Natural killer cell treated with Interleukin-12 subunit alpha and Interleukin-12 subunit beta and Interleukin-15 and Interleukin-18, amount 100 ng/mL, for 72 hours (primary cell): ENCODE results near the gene CELA2A. TPM values are rescaled to one million over a fixed set of nuclear protein-coding genes. Genes with fewer than 3 reads are reported as not detected.
A peak's percentile ranks its signal among the peaks of the same experiment; 100 is the strongest.
"Not testable (repeated sequence)": the region's sequence is repeated elsewhere in the genome, so short reads cannot be mapped to it uniquely, and the experiment has no call there.

Source experiments
- ATAC-seq, 2 donors: fragments of 150-1000 bp; cut with Tn5 transposase in 1 of 2; sonication (Bioruptor Pico), chemical (Tn5 transposase) in 1 of 2; 2 replicates each; pipeline ENCODE4 v1.10.0; 2021
- DNase-seq: peaks from one replicate; pipeline ENCODE4 v3.0.0; 2022; ENCODE audit warnings: low spot score
- H3K27ac Mint-ChIP-seq, 2 donors: 1 replicate in 1 of 2; 2 replicates in 1 of 2; pipeline ENCODE4 v1.8.0; 2022; ENCODE audit warnings: mixed read lengths in 2 of 2, mild to moderate bottlenecking in 1 of 2, moderate library complexity in 1 of 2
- H3K27me3 Mint-ChIP-seq, 2 donors: 1 replicate in 1 of 2; 2 replicates in 1 of 2; pipeline ENCODE4 v1.8.0; 2022; ENCODE audit warnings: mixed read lengths in 2 of 2
- H3K36me3 Mint-ChIP-seq: one replicate; pipeline ENCODE4 v1.8.0; 2022; ENCODE audit warnings: mixed read lengths
- H3K4me1 Mint-ChIP-seq, 2 donors: 1 replicate in 1 of 2; 2 replicates in 1 of 2; pipeline ENCODE4 v1.8.0; 2022; ENCODE audit warnings: low read depth in 2 of 2, mixed read lengths in 2 of 2, mild to moderate bottlenecking in 1 of 2
- H3K4me3 Mint-ChIP-seq: one replicate; pipeline ENCODE4 v1.8.0; 2022; ENCODE audit warnings: mixed read lengths
- H3K9me3 Mint-ChIP-seq: 2 replicates; pipeline ENCODE4 v1.8.0; 2022; ENCODE audit warnings: mixed read lengths
- total RNA-seq, 2 donors: library from RNA; stranded (reverse); gene quantifications; one replicate each; pipeline ENCODE4 v1.2.3, GENCODE V29; 2022

CELA2A gene
- total RNA-seq, 2 donors from 2014 or later, result not detected

DNA sequence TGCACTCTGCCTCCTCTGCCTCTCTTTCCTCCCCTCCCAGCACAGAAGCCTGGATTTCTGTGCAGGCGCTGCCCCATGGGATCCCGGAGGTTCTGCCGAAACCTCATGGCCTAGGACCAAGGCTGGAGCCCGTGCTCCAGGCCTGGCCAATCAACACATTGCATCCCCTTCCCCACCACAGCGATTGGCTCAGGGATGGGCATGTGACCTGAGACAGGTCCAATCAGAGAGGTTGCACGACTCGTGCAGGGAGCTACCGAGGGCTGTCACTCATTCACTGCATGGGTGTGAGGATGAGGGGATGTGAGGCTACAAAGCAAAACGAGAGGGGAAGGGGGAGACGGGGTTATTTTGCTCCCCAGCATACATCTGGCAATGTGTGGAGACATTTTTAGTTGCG lies 16.1 kb downstream of the CELA2A start:
- Mint-ChIP-seq H3K27me3 (no peaks in the 10 kb centered on the region), H3K4me3 (no peak overlapping the region), H3K27ac (no peak overlapping the region), H3K36me3 (no peaks in the 10 kb centered on the region), H3K9me3 (no peaks in the 10 kb centered on the region), H3K4me1 (no peaks in the 10 kb centered on the region)
- DNase-seq, result no peak
- no peak for ATAC-seq

- DNase-seq (no peak), ATAC-seq (no peak)
- Mint-ChIP-seq H3K4me3 (no peak within 1 kb of the TSS), H3K4me1 (no peaks in the 10 kb centered on the region), H3K27me3 (no peaks in the 10 kb centered on the region), H3K9me3 (no peaks in the 10 kb centered on the region), H3K36me3 (no peaks in the 10 kb centered on the region), H3K27ac (no peak within 1 kb of the TSS)
Observed at GRCh38 chr1:15475752-15476314, 19.3 kb downstream of the CELA2A start, which contains the start of gene CELA2B. Gene CELA2B (plus strand): TSS chr1:15476104. CDS start chr1:15476126, 22 bp downstream.

GRCh38 chr1:15476927-15477326 lies 20.4 kb downstream of the CELA2A start:
- H3K27ac Mint-ChIP-seq, result no peak overlapping the region
- no peak overlapping the region for H3K4me3 Mint-ChIP-seq
- ATAC-seq (no peak), DNase-seq (no peak)
- no peaks in the 10 kb centered on the region for H3K36me3 Mint-ChIP-seq
- no peaks in the 10 kb centered on the region for H3K27me3 Mint-ChIP-seq
- H3K4me1 Mint-ChIP-seq, result no peaks in the 10 kb centered on the region
- H3K9me3 Mint-ChIP-seq, result no peaks in the 10 kb centered on the region

GRCh38 chr1:15477646-15478212 lies 21.2 kb downstream of the CELA2A start:
- no peaks in the 10 kb centered on the region for H3K36me3 Mint-ChIP-seq
- ATAC-seq, result no peak
- no peak overlapping the region for H3K4me3 Mint-ChIP-seq

GRCh38 chr1:15479654-15480347 lies 23.3 kb downstream of the CELA2A start:
- H3K36me3 Mint-ChIP-seq, result no peaks in the 10 kb centered on the region
- H3K27ac Mint-ChIP-seq, result no peak overlapping the region
- no peaks in the 10 kb centered on the region for H3K4me1 Mint-ChIP-seq
- no peaks in the 10 kb centered on the region for H3K9me3 Mint-ChIP-seq
- H3K4me3 Mint-ChIP-seq, result no peak overlapping the region
- no peak for DNase-seq
- ATAC-seq, result no peak
- H3K27me3 Mint-ChIP-seq, result no peaks in the 10 kb centered on the region

More at GRCh38 chr1:15477646-15478212, 21.2 kb downstream of the CELA2A start:
- DNase-seq, result no peak
- H3K27me3 Mint-ChIP-seq, result no peaks in the 10 kb centered on the region
- H3K4me1 Mint-ChIP-seq, result no peaks in the 10 kb centered on the region
- H3K27ac Mint-ChIP-seq, result no peak overlapping the region
- no peaks in the 10 kb centered on the region for H3K9me3 Mint-ChIP-seq

- H3K9me3 Mint-ChIP-seq, DNase-seq, ATAC-seq, H3K4me1 Mint-ChIP-seq, H3K27me3 Mint-ChIP-seq, H3K27ac Mint-ChIP-seq, H3K36me3 Mint-ChIP-seq, H3K4me3 Mint-ChIP-seq: not testable (repeated sequence)
Observed at GRCh38 chr1:15482455-15482854, 25.9 kb downstream of the CELA2A start.

DNA sequence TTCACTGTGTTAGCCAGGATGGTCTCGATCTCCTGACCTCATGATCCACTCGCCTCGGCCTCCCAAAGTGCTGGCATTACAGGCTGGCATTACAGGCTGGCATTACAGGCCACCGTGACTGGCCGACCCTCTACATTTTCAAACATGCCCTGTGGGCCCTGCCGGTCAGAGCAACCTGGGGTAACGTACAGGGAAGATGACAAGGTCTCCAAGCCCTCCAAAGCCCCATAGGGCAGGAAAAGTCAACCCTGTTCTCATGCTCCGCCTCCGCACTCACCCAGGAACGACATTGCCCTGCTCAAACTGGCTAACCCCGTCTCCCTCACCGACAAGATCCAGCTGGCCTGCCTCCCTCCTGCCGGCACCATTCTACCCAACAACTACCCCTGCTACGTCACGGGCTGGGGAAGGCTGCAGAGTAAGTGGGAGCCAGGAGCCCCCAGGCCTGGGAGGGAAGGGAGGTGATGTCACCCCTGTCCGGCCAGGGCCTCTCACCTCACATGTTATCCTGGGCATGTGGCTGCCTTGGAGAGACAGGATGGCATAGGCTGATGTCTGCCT lies 26.5 kb downstream of the CELA2A start:
- H3K4me1 Mint-ChIP-seq, DNase-seq, H3K4me3 Mint-ChIP-seq, ATAC-seq, H3K36me3 Mint-ChIP-seq, H3K9me3 Mint-ChIP-seq, H3K27me3 Mint-ChIP-seq, H3K27ac Mint-ChIP-seq: not testable (repeated sequence)

DNA sequence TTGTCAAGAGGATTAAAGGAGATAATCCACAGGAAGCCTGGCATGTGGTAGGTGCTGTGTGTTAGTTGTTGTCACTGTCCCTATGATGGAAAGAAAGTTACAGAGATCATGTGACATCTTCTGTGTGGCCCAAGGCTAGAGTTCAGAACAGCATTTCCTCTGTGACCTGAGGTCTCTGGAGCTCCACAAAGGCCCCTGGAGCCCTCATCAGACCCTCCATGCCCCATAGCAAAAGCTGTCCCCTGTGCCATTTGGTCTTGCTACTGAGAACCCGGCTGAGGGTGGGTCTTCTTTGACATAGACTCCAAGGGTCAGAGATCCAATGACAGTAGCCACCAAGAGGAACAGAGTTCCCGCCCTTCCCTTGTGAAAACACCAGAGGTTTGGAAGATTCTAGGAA lies 27.4 kb downstream of the CELA2A start:
- no peak overlapping the region for H3K27ac Mint-ChIP-seq
- H3K36me3 Mint-ChIP-seq, result no peaks in the 10 kb centered on the region
- ATAC-seq (no peak), DNase-seq (no peak)
- no peak overlapping the region for H3K4me3 Mint-ChIP-seq
- no peaks in the 10 kb centered on the region for H3K9me3 Mint-ChIP-seq
- no peaks in the 10 kb centered on the region for H3K27me3 Mint-ChIP-seq
- no peaks in the 10 kb centered on the region for H3K4me1 Mint-ChIP-seq

GRCh38 chr1:15484443-15484842 lies 27.9 kb downstream of the CELA2A start:
- ATAC-seq, H3K4me1 Mint-ChIP-seq, H3K36me3 Mint-ChIP-seq, H3K27ac Mint-ChIP-seq, H3K4me3 Mint-ChIP-seq, H3K9me3 Mint-ChIP-seq, DNase-seq, H3K27me3 Mint-ChIP-seq: not testable (repeated sequence)

DNA sequence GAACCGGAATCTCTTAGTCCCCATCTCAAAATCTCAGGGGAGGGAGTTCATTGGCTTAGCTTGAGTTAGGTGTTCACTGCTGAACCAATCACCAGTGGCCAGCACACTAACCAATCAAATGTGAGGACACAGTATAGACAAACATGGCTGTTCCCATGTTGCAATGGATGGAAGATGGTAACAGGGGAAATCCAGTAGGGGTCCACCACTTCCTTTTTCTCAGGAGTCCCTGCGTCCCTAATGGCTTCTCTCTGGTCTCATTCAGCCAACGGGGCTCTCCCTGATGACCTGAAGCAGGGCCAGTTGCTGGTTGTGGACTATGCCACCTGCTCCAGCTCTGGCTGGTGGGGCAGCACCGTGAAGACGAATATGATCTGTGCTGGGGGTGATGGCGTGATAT lies 29.1 kb downstream of the CELA2A start:
- Mint-ChIP-seq H3K36me3 (no peaks in the 10 kb centered on the region), H3K9me3 (no peaks in the 10 kb centered on the region)
- ATAC-seq, result no peak

GRCh38 chr1:15486844-15487610 lies 30.5 kb downstream of the CELA2A start:
- not testable (repeated sequence) for DNase-seq, H3K27me3 Mint-ChIP-seq, H3K36me3 Mint-ChIP-seq

More for the DNA sequence above, 29.1 kb downstream of the CELA2A start:
- no peaks in the 10 kb centered on the region for H3K4me1 Mint-ChIP-seq
- DNase-seq, result no peak
- H3K27ac Mint-ChIP-seq, result no peak overlapping the region
- no peak overlapping the region for H3K4me3 Mint-ChIP-seq
- H3K27me3 Mint-ChIP-seq, result no peaks in the 10 kb centered on the region

GRCh38 chr1:15488371-15488770 lies 31.8 kb downstream of the CELA2A start:
- H3K27ac Mint-ChIP-seq, result no peak overlapping the region
- H3K27me3 Mint-ChIP-seq, result no peaks in the 10 kb centered on the region
- H3K36me3 Mint-ChIP-seq, result no peaks in the 10 kb centered on the region
- H3K4me3 Mint-ChIP-seq, result no peak overlapping the region
- H3K4me1 Mint-ChIP-seq, result no peaks in the 10 kb centered on the region
- no peak for ATAC-seq
- no peaks in the 10 kb centered on the region for H3K9me3 Mint-ChIP-seq
- peak; percentile 12 for DNase-seq

More at GRCh38 chr1:15486844-15487610, 30.5 kb downstream of the CELA2A start:
- not testable (repeated sequence) for H3K27ac Mint-ChIP-seq, H3K4me1 Mint-ChIP-seq, H3K4me3 Mint-ChIP-seq, ATAC-seq, H3K9me3 Mint-ChIP-seq

- no peaks in the 10 kb centered on the region for H3K27me3 Mint-ChIP-seq
Observed at GRCh38 chr1:15489052-15489736, 32.7 kb downstream of the CELA2A start.

More at GRCh38 chr1:15489052-15489736, 32.7 kb downstream of the CELA2A start:
- no peak overlapping the region for H3K27ac Mint-ChIP-seq
- H3K9me3 Mint-ChIP-seq, result no peaks in the 10 kb centered on the region
- no peak overlapping the region for H3K4me3 Mint-ChIP-seq
- no peaks in the 10 kb centered on the region for H3K4me1 Mint-ChIP-seq
- no peaks in the 10 kb centered on the region for H3K36me3 Mint-ChIP-seq
- no peak for ATAC-seq
- no peak for DNase-seq
